Kidney (tissue), 14 donors: ENCODE measurements around the gene PCDHB3. TPM values are rescaled to one million over a fixed set of nuclear protein-coding genes. Genes with fewer than 3 reads are reported as not detected.
"Not testable (repeated sequence)": the region's sequence is repeated elsewhere in the genome, so short reads cannot be mapped to it uniquely, and the experiment has no call there.

ENCODE experiments used
- DNase-seq, 5 donors: peaks; one replicate each; pipeline ENCODE4 v3.0.0-alpha.2; 2013 to 2020
- FAIRE-seq: peaks from 2 replicates; lab custom pipeline; 2012; peaks lifted over from hg19 to GRCh38; lab: Jason Lieb, UNC
- H3K27ac ChIP-seq, 2 donors: one replicate each; pipeline ENCODE4 v1.7.0; 2013; ENCODE audit warnings: low read depth in 2 of 2, low read length in 2 of 2, inconsistent platforms in 1 of 2
- H3K27me3 ChIP-seq: one replicate; pipeline ENCODE4 v1.7.1; 2013; ENCODE audit warnings: low read length, inconsistent platforms; ENCODE audit not compliant: control insufficient read depth, insufficient read depth
- H3K36me3 ChIP-seq, 3 donors: one replicate each; pipeline versions ENCODE4 v1.7.0 to v1.7.1; 2013; ENCODE audit warnings: low read length in 3 of 3, control low read depth in 1 of 3, inconsistent platforms in 1 of 3; ENCODE audit not compliant: insufficient read depth in 3 of 3, control insufficient read depth in 2 of 3
- H3K4me1 ChIP-seq, 3 donors: one replicate each; pipeline versions ENCODE4 v1.7.0 to v1.7.1; 2013; ENCODE audit warnings: low read length in 3 of 3, inconsistent platforms in 1 of 3, low read depth in 1 of 3; ENCODE audit not compliant: control insufficient read depth in 2 of 3, insufficient read depth in 2 of 3
- H3K4me3 ChIP-seq, 3 donors: one replicate each; pipeline versions ENCODE4 v1.7.0 to v1.8.1; 2013; ENCODE audit warnings: low read length in 3 of 3, control low read depth in 1 of 3, inconsistent platforms in 1 of 3
- H3K9ac ChIP-seq, 3 donors: one replicate each; pipeline versions ENCODE4 v1.7.0 to v1.7.1; 2013; ENCODE audit warnings: low read length in 3 of 3, control low read depth in 1 of 3, inconsistent platforms in 1 of 3
- H3K9me3 ChIP-seq, 3 donors: one replicate each; pipeline versions ENCODE4 v1.7.0 to v1.7.1; 2013; ENCODE audit warnings: low read length in 3 of 3, control low read depth in 1 of 3, inconsistent platforms in 1 of 3; ENCODE audit not compliant: control insufficient read depth in 2 of 3, insufficient read depth in 1 of 3
- intact Hi-C: fragments of 100-400 bp; cut with DNase I; formaldehyde crosslinking; loops from one replicate; pipeline ENCODE4 v1.11.1; 2022
- polyA plus RNA-seq: library from polyadenylated mRNA; stranded (reverse); fragments of 350-450 nt; fragmentation: Illumina TruSeq; extraction: RNeasy Lipid Tissue Mini Kit (QIAGEN cat#74804); gene quantifications from one replicate; pipeline ENCODE4 v1.2.3, GENCODE V29; 2014; ENCODE audit warnings: low read depth, low replicate concordance; ENCODE audit not compliant: insufficient read depth
- total RNA-seq: library from RNA; stranded (reverse); fragmentation: NEBNext Ultra II Directional; extraction: Animal tissue kit (Norgen Biotek cat#: 25700); gene quantifications from one replicate; pipeline ENCODE4 v1.2.1, GENCODE V29; 2021
- TF ChIP-seq, protein P1 (sequence below): IDR thresholded peaks from 3 replicates; pipeline ENCODE4 v1.5.1; 2012; ENCODE audit warnings: mild to moderate bottlenecking, moderate library complexity, borderline replicate concordance; ENCODE audit not compliant: insufficient read depth; ENCODE audit errors: extremely low read depth
- donor health status: control.
- donor health status: control.
- donor health status: control.
- donor health status: control.
- donor health status: control.
- donor health status: DM: yes; HTN: yes; CAD: no.
- donor health status: Normal renal cell carcinoma (clear cell type).

Gene PCDHB3
- total and polyA plus RNA-seq, 2 donors from 2014 or later: 2.3 to 3.1 TPM

- Histone ChIP-seq H3K9ac (no peak overlapping the region), H3K4me1 (no peaks in the 10 kb centered on the region), H3K27ac (no peak overlapping the region), H3K4me3 (no peak overlapping the region), H3K9me3 (peaks cover 0 to 12% (median 3%) of the 10 kb centered on the region in 3 donors), H3K36me3 (no peaks in the 10 kb centered on the region), H3K27me3 (no peaks in the 10 kb centered on the region)
- intact Hi-C loops: no loop called here
- TF ChIP-seq, protein P1, sequence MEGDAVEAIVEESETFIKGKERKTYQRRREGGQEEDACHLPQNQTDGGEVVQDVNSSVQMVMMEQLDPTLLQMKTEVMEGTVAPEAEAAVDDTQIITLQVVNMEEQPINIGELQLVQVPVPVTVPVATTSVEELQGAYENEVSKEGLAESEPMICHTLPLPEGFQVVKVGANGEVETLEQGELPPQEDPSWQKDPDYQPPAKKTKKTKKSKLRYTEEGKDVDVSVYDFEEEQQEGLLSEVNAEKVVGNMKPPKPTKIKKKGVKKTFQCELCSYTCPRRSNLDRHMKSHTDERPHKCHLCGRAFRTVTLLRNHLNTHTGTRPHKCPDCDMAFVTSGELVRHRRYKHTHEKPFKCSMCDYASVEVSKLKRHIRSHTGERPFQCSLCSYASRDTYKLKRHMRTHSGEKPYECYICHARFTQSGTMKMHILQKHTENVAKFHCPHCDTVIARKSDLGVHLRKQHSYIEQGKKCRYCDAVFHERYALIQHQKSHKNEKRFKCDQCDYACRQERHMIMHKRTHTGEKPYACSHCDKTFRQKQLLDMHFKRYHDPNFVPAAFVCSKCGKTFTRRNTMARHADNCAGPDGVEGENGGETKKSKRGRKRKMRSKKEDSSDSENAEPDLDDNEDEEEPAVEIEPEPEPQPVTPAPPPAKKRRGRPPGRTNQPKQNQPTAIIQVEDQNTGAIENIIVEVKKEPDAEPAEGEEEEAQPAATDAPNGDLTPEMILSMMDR: no peak
- DNase-seq: no peak
- FAIRE-seq: no peak
Measured at GRCh38 chr5:141127305-141127704, 27.0 kb downstream of the PCDHB3 start.

DNA sequence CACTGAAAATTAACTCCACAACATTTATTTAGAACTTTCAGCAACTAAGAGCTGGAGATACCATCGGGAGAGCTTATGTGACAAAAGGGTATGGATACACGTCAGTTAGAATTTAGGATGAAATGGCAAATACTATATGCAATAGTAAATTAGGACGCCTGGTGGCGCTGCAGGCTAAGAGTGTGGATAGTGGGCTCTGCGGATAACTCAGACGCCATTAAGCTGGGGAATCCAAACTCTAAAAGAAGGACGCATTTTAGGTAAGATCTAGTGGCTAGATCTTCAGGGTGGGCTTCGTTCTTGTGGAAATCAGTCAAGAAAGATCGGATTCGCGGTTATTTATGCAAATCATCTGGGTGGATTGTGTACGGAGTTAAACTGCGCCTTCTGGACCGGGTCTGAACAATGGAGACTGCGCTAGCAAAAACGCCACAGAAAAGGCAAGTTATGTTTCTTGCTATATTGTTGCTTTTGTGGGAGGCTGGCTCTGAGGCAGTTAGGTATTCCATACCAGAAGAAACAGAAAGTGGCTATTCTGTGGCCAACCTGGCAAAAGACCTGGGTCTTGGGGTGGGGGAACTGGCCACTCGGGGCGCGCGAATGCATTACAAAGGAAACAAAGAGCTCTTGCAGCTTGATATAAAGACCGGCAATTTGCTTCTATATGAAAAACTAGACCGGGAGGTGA lies 34.9 kb downstream of the PCDHB3 start, which contains the start of gene PCDHB5:
PCDHB5 (plus strand) TSS at position 177 of the 688 bp plus-strand sequence; CDS start at position 406, 229 bp downstream.
- peak within 1 kb of the TSS; percentile 64 to 74 (median 68) for H3K4me3 ChIP-seq
- peaks cover 0 to 32% (median 13%) of the 10 kb centered on the region in 3 donors for H3K9me3 ChIP-seq
- H3K27ac ChIP-seq: no peak within 1 kb of the TSS
- no peak for FAIRE-seq
- H3K9ac ChIP-seq: peak within 1 kb of the TSS in 2 of 3 donors; percentile 45 to 68
- H3K4me1 ChIP-seq: no peaks in the 10 kb centered on the region
- no peaks in the 10 kb centered on the region for H3K27me3 ChIP-seq
- H3K36me3 ChIP-seq: no peaks in the 10 kb centered on the region
- TF ChIP-seq, protein P1: peak; percentile 13
- DNase-seq: peak in 3 of 5 donors; percentile 17 to 51 (median 34)
- intact Hi-C loops: no loop called here

GRCh38 chr5:141135718-141136266 lies 35.5 kb downstream of the PCDHB3 start:
- DNase-seq (no peak), FAIRE-seq (no peak)
- TF ChIP-seq, protein P1: no peak
- no peaks in the 10 kb centered on the region for H3K36me3 ChIP-seq
- peak overlapping the region in 2 of 3 donors; percentile 18 to 68 for H3K9ac ChIP-seq
- H3K27me3 ChIP-seq: no peaks in the 10 kb centered on the region
- H3K4me3 ChIP-seq: peak overlapping the region; percentile 64 to 74 (median 68)
- H3K4me1 ChIP-seq: no peaks in the 10 kb centered on the region
- intact Hi-C loops: no loop called here
- H3K9me3 ChIP-seq: peaks cover 0 to 32% (median 13%) of the 10 kb centered on the region in 3 donors
- no peak overlapping the region for H3K27ac ChIP-seq

DNA sequence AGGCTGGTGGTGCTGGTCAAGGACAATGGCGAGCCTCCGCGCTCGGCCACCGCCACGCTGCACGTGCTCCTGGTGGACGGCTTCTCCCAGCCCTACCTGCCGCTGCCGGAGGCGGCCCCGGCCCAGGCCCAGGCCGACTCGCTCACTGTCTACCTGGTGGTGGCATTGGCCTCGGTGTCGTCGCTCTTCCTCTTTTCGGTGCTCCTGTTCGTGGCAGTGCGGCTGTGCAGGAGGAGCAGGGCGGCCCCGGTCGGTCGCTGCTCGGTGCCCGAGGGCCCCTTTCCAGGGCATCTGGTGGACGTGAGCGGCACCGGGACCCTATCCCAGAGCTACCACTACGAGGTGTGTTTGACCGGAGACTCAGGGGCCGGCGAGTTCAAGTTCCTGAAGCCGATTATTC lies 37.1 kb downstream of the PCDHB3 start:
- intact Hi-C loops, H3K9ac ChIP-seq, FAIRE-seq: not testable (repeated sequence)

More for the DNA sequence above, 37.1 kb downstream of the PCDHB3 start:
- peak in 1 of 5 donors; percentile 52 for DNase-seq
- not testable (repeated sequence) for H3K27me3 ChIP-seq, H3K27ac ChIP-seq, H3K4me1 ChIP-seq, H3K36me3 ChIP-seq, H3K4me3 ChIP-seq
- H3K9me3 ChIP-seq: peaks cover 0 to 29% (median 13%) of the 10 kb centered on the region in 3 donors
